GM21825 (cell line): ENCODE measurements around the gene CCDC88B.
A peak's percentile ranks its signal among the peaks of the same experiment; 100 is the strongest.
"Not testable (repeated sequence)": the region's sequence is repeated elsewhere in the genome, so short reads cannot be mapped to it uniquely, and the experiment has no call there.

Experiments used
- ATAC-seq: cut with Tn5 transposase; IDR thresholded peaks from one replicate; pipeline ENCODE4 v1.9.1; 2021; ENCODE audit warnings: mild to moderate bottlenecking, moderate library complexity; ENCODE audit not compliant: unreplicated experiment

CCDC88B gene

DNA sequence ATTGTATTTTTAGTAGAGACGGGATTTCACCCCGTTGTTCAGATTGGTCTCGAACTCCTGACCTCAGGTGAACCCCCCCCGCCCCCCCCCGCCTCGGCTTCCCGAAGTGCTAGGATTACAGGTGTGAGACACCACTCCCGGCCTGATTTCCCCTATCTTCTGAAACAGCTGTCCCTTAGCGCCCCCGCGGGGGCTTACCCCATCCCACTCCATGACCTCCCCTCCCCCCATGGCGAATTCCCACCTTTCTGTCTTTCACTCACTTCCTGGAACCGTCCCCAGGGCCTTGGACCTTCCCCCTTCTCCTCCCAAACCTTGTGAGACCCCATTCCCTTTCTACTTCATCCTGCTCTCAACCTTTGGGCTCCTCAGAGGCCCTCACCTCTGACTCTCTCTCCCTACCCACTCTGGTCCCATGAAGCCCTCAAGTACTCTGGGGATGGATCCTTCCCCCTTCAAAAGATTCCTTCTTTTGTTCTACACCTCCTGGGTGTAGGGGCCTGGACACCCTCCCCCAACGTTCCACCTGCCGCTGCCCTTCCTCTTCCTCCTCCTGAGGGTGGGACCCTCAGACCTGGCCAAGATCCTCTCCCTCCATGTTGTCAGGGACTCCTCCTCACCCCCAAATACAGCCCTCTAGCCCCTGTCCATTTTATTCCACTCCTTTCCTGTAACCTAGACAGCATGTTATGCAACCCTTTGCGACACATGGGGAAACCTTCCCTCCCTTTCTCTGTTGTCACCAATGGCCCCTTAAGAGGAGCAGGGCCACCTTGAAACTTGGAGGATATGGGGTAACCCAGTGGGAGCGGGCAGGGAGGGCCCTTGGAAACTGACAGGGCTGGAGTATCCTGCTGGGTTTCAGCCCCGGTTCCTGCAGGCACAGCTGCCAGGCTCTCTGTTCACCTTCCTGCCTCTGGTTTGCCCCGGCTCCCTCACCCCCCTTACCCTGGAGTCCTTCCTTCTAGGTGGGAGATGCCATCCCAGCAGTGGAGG is 20.9 kb upstream of the CCDC88B start:
- ATAC-seq: no peak

DNA sequence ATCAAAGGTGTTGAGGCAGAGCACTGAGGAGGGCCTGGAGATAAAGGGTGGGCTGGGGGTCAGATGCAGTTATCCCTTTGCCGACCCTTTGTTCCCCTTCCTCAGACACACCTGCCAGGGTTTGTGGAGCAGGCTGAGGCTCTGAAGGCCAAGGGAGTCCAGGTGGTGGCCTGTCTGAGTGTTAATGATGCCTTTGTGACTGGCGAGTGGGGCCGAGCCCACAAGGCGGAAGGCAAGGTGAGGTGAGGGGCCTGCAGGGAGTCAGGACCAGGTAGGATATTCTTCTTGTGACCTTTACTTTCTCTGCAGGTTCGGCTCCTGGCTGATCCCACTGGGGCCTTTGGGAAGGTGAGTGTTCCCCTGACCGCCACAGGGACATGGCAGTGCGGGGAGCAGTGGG is 19.4 kb upstream of the CCDC88B start:
- no peak for ATAC-seq

DNA sequence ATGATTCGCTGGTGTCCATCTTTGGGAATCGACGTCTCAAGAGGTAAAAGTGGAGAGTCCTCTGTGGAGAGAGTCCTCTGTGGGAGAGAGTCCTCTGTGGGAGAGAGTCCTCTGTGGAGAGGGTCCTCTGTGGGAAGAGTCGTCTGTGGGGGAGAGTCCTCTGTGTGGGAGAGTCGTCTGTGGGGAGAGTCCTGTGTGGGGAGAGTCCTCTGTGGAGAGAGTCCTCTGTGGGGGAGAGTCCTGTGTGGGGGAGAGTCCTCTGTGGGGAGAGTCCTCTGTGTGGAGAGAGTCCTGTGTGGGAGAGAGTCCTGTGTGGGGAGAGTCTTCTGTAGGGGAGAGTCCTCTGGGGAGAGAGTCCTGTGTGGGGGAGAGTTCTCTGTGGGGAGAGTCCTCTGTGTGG is 19.0 kb upstream of the CCDC88B start:
- ATAC-seq: no peak

DNA sequence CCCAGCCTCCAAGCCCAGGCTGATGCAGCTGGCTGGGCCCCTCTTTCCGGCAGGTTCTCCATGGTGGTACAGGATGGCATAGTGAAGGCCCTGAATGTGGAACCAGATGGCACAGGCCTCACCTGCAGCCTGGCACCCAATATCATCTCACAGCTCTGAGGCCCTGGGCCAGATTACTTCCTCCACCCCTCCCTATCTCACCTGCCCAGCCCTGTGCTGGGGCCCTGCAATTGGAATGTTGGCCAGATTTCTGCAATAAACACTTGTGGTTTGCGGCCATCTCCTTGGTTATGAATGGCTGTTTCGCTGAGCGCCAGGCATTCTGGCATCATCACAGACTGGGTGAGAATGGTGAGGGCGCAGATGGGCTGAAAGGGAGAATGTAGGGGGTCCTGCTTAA is 18.5 kb upstream of the CCDC88B start:
- no peak for ATAC-seq

GRCh38 chr11:64322925-64323260 is 17.1 kb upstream of the CCDC88B start:
- no peak for ATAC-seq

- no peak for ATAC-seq
Observed at GRCh38 chr11:64323373-64323772, 16.6 kb upstream of the CCDC88B start.

GRCh38 chr11:64323984-64324383 is 16.0 kb upstream of the CCDC88B start:
- not testable (repeated sequence) for ATAC-seq

GRCh38 chr11:64324692-64325469 is 15.1 kb upstream of the CCDC88B start:
- no peak for ATAC-seq

- ATAC-seq: no peak
Observed at GRCh38 chr11:64327375-64327774, 12.6 kb upstream of the CCDC88B start.

GRCh38 chr11:64327993-64328392 is 12.0 kb upstream of the CCDC88B start:
- no peak for ATAC-seq

- ATAC-seq: no peak
Observed at GRCh38 chr11:64330888-64331287, 9.1 kb upstream of the CCDC88B start.

GRCh38 chr11:64331569-64332371 is 8.2 kb upstream of the CCDC88B start:
- ATAC-seq: peak; percentile 44

DNA sequence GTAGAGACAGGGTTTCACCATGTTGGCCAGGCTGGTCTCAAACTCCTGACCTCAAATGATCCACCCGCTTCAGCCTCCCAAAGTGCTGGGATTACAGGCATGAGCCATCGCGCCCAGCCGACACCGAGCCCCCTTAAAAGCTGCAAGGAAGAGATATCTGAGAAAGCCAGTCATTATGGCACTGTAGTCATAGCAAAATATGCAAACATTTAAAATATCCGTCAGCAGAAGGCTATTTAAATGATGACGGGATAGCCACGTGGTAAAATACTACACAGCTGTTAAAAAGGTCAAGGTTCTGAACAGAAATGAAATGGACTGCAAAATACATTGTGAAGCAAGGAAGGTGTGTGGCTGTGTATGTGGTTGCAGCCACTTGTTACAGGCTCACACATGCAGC is 6.4 kb upstream of the CCDC88B start:
- ATAC-seq: no peak

GRCh38 chr11:64334764-64335735 is 5.0 kb upstream of the CCDC88B start:
- ATAC-seq: peak; percentile 80

- ATAC-seq: no peak
Observed at GRCh38 chr11:64337538-64338249, 2.3 kb upstream of the CCDC88B start.

GRCh38 chr11:64338716-64339115 is 1.3 kb upstream of the CCDC88B start:
- ATAC-seq: no peak

DNA sequence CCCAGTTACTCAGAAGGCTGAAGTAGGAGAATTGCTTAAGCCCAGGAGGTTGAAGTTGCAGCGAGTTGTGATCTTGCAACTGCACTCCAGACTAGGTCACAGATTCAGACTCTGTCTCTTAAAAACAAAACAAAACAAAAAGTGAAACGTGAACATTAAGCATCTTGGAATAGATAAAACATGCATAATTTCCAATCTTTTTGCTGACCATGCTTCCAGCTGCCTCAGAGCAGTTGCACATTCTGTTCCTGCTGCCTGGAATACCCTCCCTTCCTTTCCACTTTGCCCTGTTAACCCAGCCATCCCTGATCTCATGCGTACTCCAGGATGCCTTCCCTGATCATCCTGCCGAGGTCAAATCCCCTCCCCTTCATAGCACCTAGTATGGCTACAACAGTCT is 718 bp upstream of the CCDC88B start:
- ATAC-seq: no peak

GRCh38 chr11:64340671-64341335 is 799 bp downstream of the CCDC88B start:
- ATAC-seq: no peak

DNA sequence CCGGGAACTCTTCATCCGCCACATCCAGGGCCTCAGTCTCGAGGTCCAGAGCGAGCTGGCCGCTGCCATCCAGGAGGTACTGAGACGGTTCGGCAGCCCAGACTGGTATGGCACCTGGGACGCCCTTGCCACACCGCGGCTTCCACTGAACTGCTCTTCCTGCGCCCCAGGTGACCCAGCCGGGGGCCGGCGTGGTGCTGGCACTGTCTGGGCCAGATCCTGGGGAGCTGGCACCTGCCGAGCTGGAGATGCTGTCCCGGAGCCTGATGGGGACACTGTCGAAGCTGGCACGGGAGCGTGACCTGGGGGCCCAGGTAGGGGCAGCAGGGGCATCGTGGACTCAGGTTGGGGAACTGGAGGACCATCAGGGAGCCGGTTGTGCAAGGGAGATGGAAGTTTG is 1.4 kb downstream of the CCDC88B start:
- no peak for ATAC-seq
